K562 (cell line): ENCODE results near the gene GVQW3. TPM values are rescaled to one million over a fixed set of nuclear protein-coding genes. Genes with fewer than 3 reads are reported as not detected.

ENCODE experiments used
- ATAC-seq: fragments of 200-7000 bp; cut with Tn5 transposase; 3 replicates; pipeline ENCODE4 v1.9.1; 2020; ENCODE audit warnings: moderate library complexity
- BruUV-seq: library from RNA; stranded (reverse); fragments of 400-500 nt; replicated peaks from 2 replicates; lab custom pipeline; 2021; lab: Mats Ljungman, UMichigan
- CTCF ChIA-PET: fragments of 300-600 bp; formaldehyde crosslinking; extraction: SDS; loops from one replicate; lab custom pipeline; 2021; ENCODE audit warnings: low intra/inter-chr PET ratio; lab: Yijun Ruan, JAX
- POLR2A ChIA-PET: fragments of 300-600, 350-650 bp; sonication (Branson Sonifier 250); formaldehyde crosslinking; extraction: SDS; loops from one replicate; lab custom pipeline; 2021; ENCODE audit warnings: antibody characterized with exemption, inconsistent platforms; lab: Yijun Ruan, JAX
- DNase-seq, 4 experiments: peaks; one replicate each; pipeline versions ENCODE4 v3.0.0 to v3.0.0-alpha.2; 2011 to 2018; ENCODE audit warnings: low spot score in 3 of 4, mixed read lengths in 3 of 4; ENCODE audit errors: extremely low read depth in 1 of 4
- FAIRE-seq: peaks from 2 replicates; lab custom pipeline; 2011; peaks lifted over from hg19 to GRCh38; lab: Jason Lieb, UNC
- H2AFZ ChIP-seq: 2 replicates; pipeline ENCODE4 v1.6.0; 2011; ENCODE audit warnings: low read depth, low read length, control low read depth, inconsistent platforms
- H3K27ac ChIP-seq: fragments of 200-600 bp; 3 replicates; pipeline ENCODE4 v1.8.0; 2011; ENCODE audit warnings: low read depth, mild to moderate bottlenecking, control low read depth, inconsistent platforms, low read length, moderate library complexity, mixed read lengths; ENCODE audit errors: extremely low read depth
- H3K27me3 ChIP-seq, 2 experiments: fragments of 300-600 bp in 1 of 2; 2 replicates in 1 of 2; 3 replicates in 1 of 2; pipeline versions ENCODE4 v1.6.0 to v1.8.0; 2011; ENCODE audit warnings: inconsistent platforms in 2 of 2, low read length in 2 of 2, mild to moderate bottlenecking in 1 of 2, mixed read lengths in 1 of 2, moderate library complexity in 1 of 2; ENCODE audit not compliant: control insufficient read depth in 2 of 2, insufficient read depth in 2 of 2
- H3K36me3 ChIP-seq: fragments of 300-600 bp; 3 replicates; pipeline ENCODE4 v1.8.0; 2011; ENCODE audit warnings: mild to moderate bottlenecking, low read length, inconsistent platforms; ENCODE audit not compliant: control insufficient read depth, insufficient read depth
- H3K4me1 ChIP-seq, 2 experiments: fragments of 200-600 bp in 1 of 2; replicated peaks in 1 of 2; 2 replicates in 1 of 2; 3 replicates in 1 of 2; pipeline versions ENCODE4 v1.5.1 to v1.8.0; 2011; ENCODE audit warnings: inconsistent platforms in 2 of 2, low read length in 2 of 2, mild to moderate bottlenecking in 1 of 2, mixed read lengths in 1 of 2, moderate library complexity in 1 of 2; ENCODE audit not compliant: control insufficient read depth in 2 of 2, insufficient read depth in 2 of 2
- H3K4me2 ChIP-seq: 2 replicates; pipeline ENCODE4 v1.6.1; 2011; ENCODE audit warnings: low read length, control low read depth, inconsistent platforms, mixed read lengths; ENCODE audit not compliant: insufficient read depth
- H3K4me3 ChIP-seq: fragments of 200-600 bp; sonication (generic), shearing (Covaris generic); 2 replicates; pipeline ENCODE4 v1.5.1; 2016; ENCODE audit warnings: control low read depth, inconsistent platforms
- H3K79me2 ChIP-seq: fragments of 200-600 bp; 3 replicates; pipeline ENCODE4 v1.8.0; 2011; ENCODE audit warnings: low read length, inconsistent platforms; ENCODE audit not compliant: control insufficient read depth, insufficient read depth
- H3K9ac ChIP-seq, 2 experiments: 2 replicates each; pipeline versions ENCODE4 v1.6.0 to v1.6.1; 2011; ENCODE audit warnings: low read depth in 2 of 2, low read length in 2 of 2, control low read depth in 1 of 2, inconsistent platforms in 1 of 2, mild to moderate bottlenecking in 1 of 2, mixed read lengths in 1 of 2; ENCODE audit not compliant: insufficient read depth in 1 of 2
- H3K9me1 ChIP-seq: one replicate; pipeline ENCODE4 v1.6.0; 2011; ENCODE audit warnings: inconsistent platforms, mild to moderate bottlenecking, low read length, moderate library complexity; ENCODE audit not compliant: control insufficient read depth, insufficient read depth
- H3K9me3 ChIP-seq: replicated peaks from 2 replicates; pipeline ENCODE4 v1.5.1; 2011; ENCODE audit warnings: low read depth, low read length, inconsistent platforms; ENCODE audit not compliant: control insufficient read depth, insufficient read depth
- H4K20me1 ChIP-seq: replicated peaks from 2 replicates; pipeline ENCODE4 v1.6.1; 2011; ENCODE audit warnings: low read length, inconsistent platforms, mixed read lengths; ENCODE audit not compliant: control insufficient read depth, insufficient read depth
- ASH1L ChIP-seq: fragments of 450-650 bp; IDR thresholded peaks from 2 replicates; pipeline ENCODE4 v1.6.1; 2018; ENCODE audit warnings: borderline replicate concordance, mild to moderate bottlenecking, low read depth; ENCODE audit not compliant: partially characterized antibody
- ATF3 ChIP-seq, 2 experiments: fragments of 450-650 bp in 1 of 2; sonication (generic) in 1 of 2; formaldehyde crosslinking in 1 of 2; IDR thresholded peaks in 1 of 2; conservative IDR thresholded peaks in 1 of 2; 2 replicates each; pipeline versions ENCODE4 v1.6.1 to v1.8.1; 2016 to 2023; ENCODE audit warnings: mild to moderate bottlenecking in 2 of 2, moderate library complexity in 2 of 2, inconsistent platforms in 1 of 2, missing genetic modification reagents in 1 of 2
- E2F5 ChIP-seq: sonication (generic); formaldehyde crosslinking; IDR thresholded peaks from 2 replicates; pipeline ENCODE4 v1.8.0; 2022; ENCODE audit warnings: mild to moderate bottlenecking, missing genetic modification reagents
- NFIC ChIP-seq: fragments of 450-650 bp; IDR thresholded peaks from 2 replicates; pipeline ENCODE4 v1.6.1; 2017; ENCODE audit warnings: mild to moderate bottlenecking, inconsistent platforms
- NR3C1 ChIP-seq: sonication (generic); formaldehyde crosslinking; IDR thresholded peaks from 2 replicates; pipeline ENCODE4 v1.8.1; 2022; ENCODE audit warnings: missing genetic modification reagents
- RFX5 ChIP-seq: IDR thresholded peaks from 2 replicates; pipeline ENCODE4 v1.6.1; 2011; ENCODE audit warnings: low read depth, mild to moderate bottlenecking, improper control_type of control experiment, low read length
- SMARCB1 ChIP-seq: IDR thresholded peaks from 2 replicates; pipeline ENCODE4 v1.6.1; 2011; ENCODE audit warnings: improper control_type of control experiment, low read depth; ENCODE audit not compliant: insufficient read length
- ZNF239 ChIP-seq: fragments of 250-450 bp; sonication (Bioruptor Pico); IDR thresholded peaks from 2 replicates; pipeline ENCODE4 v1.4.0; 2020; ENCODE audit warnings: mild to moderate bottlenecking
- ZNF318 ChIP-seq, 2 experiments: fragments of 450-650 bp; IDR thresholded peaks; 2 replicates each; pipeline ENCODE4 v1.6.1; 2016; ENCODE audit warnings: mild to moderate bottlenecking in 2 of 2, borderline replicate concordance in 1 of 2, low read depth in 1 of 2, moderate library complexity in 1 of 2
- ZNF766 ChIP-seq: fragments of 200-800 bp; sonication (Bioruptor generic); conservative IDR thresholded peaks from 2 replicates; pipeline ENCODE4 v1.6.1; 2016; ENCODE audit warnings: missing genetic modification characterization, missing compliant biosample characterization
- WGBS: fragments of 100-300 bp; shearing (Covaris generic); methylation state at CpG from one replicate; pipeline ENCODE4 v1.1.6; 2016; ENCODE audit warnings: low coverage, mixed read lengths; ENCODE audit not compliant: insufficient coverage; ENCODE audit errors: missing lambda C conversion rate; 5-methylcytosine and 5-hydroxymethylcytosine counted together
- in situ Hi-C: fragments of 300-500 bp; cut with MboI; formaldehyde crosslinking; loops from 4 replicates; pipeline ENCODE4 v1.15.0; 2018; ENCODE audit warnings: inconsistent platforms, mixed read lengths
- intact Hi-C: fragments of 100-400 bp; cut with micrococcal nuclease; formaldehyde crosslinking; loops from 2 replicates; pipeline ENCODE4 v1.14.2; 2022
- polyA plus RNA-seq, 8 experiments: library from polyadenylated mRNA; depleted of rRNA in 4 of 8; stranded (reverse) in 5 of 8; unstranded in 3 of 8; fragments of >200 nt; fragmentation: Nextera tagmentation in 2 of 8; fragmentation: Illumina TruSeq in 1 of 8; extraction: Ambion mirVana in 2 of 8; extraction: Trizol in 1 of 8; gene quantifications; 2 replicates each; pipeline versions ENCODE4 v1.2.1 to v1.2.3, GENCODE V29; 2011 to 2014; ENCODE audit warnings: inconsistent platforms in 1 of 8, missing spikeins in 1 of 8
- total RNA-seq, 7 experiments: library from RNA; depleted of rRNA in 6 of 7; stranded (reverse); fragments of >200 nt in 6 of 7; fragmentation: Illumina TruSeq in 2 of 7; extraction: Trizol in 2 of 7; gene quantifications; 2 replicates each; pipeline versions ENCODE4 v1.2.1 to v1.2.3, GENCODE V29; 2011 to 2021; ENCODE audit warnings: low replicate concordance in 1 of 7
- TF ChIP-seq, protein P1 (sequence below): sonication (generic); formaldehyde crosslinking; IDR thresholded peaks from 2 replicates; pipeline ENCODE4 v1.5.0; 2020; ENCODE audit warnings: missing genetic modification reagents

The GVQW3 gene
- total and polyA plus RNA-seq, 9 of the 15 experiments (the other 6 are each of a cell fraction or from before 2014, with no cell fraction given), result 0.66 to 5.7 (median 2.1) TPM

DNA sequence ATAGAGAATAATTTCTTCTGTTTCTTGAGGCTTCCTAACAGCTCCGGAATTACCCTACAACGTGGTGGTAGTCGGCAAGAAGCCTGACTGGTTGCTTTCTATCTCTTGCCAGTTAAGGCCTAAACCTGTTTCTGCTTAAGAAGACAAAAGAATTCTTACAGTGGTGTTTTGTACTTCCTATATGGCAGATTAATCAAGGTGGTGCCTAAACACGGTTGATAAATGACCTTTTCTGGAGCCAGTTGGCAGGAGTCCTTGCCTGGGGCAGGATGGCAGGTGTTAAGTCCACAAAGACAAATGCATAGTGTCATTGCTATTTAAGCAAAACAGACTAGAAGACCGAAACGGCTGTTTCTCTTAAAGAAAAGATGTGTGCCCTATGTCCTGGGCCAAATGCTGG lies 9.9 kb downstream of the GVQW3 start:
- H3K4me2 ChIP-seq, result no peak overlapping the region
- H3K36me3 ChIP-seq, result no peaks in the 10 kb centered on the region
- no peaks in the 10 kb centered on the region; a peak in 3 of 5 replicates for H3K27me3 ChIP-seq
- DNase-seq, result no peak
- H3K4me3 ChIP-seq, result no peak overlapping the region
- H3K9ac ChIP-seq, result no peak overlapping the region
- ATAC-seq, result no peak
- WGBS, result 38% methylated on average over 6 of the region's 6 CpGs
- BruUV-seq, result no TSS peak
- H3K9me1 ChIP-seq, result no peaks in the 10 kb centered on the region
- intact Hi-C loops (no loop called here), in situ Hi-C loops (no loop called here)
- H3K79me2 ChIP-seq, result no peaks in the 10 kb centered on the region
- no peak overlapping the region for H3K27ac ChIP-seq
- no peaks in the 10 kb centered on the region for H3K9me3 ChIP-seq
- POLR2A ChIA-PET, result interaction anchor here (0.6 to 1.4 kb wide), 3 partner anchors 8 to 31 kb away, joined by 3 to 5 read pairs (median 4); no protein-coding TSS in a partner anchor
- no peak for FAIRE-seq
- H4K20me1 ChIP-seq, result no peaks in the 10 kb centered on the region
- H3K4me1 ChIP-seq, result no peaks in the 10 kb centered on the region
- CTCF ChIA-PET, result interaction anchor here (0.5 kb wide), 1 partner anchor 122 kb away, joined by 3 read pairs; no protein-coding TSS in a partner anchor
- H2AFZ ChIP-seq, result no peak overlapping the region
- TF ChIP-seq ASH1L, result no peak
- no peak for TF ChIP-seq RFX5
- no peak for TF ChIP-seq ZNF318 (IDR thresholded peaks at IDR 0.05; ENCODE audit: borderline replicate concordance in 1 of 2, low read depth in 1 of 2)
- TF ChIP-seq NFIC, result no peak
- no peak for TF ChIP-seq ZNF239
- no peak for TF ChIP-seq SMARCB1
- no peak for TF ChIP-seq E2F5
- no peak for TF ChIP-seq ATF3 (IDR thresholded peaks at IDR 0.05)
- no peak for TF ChIP-seq ATF3 (CRISPR knock-in tag; conservative IDR thresholded peaks at IDR 0.05)
- TF ChIP-seq NR3C1 (CRISPR knock-in tag), result no peak
- TF ChIP-seq, protein P1, sequence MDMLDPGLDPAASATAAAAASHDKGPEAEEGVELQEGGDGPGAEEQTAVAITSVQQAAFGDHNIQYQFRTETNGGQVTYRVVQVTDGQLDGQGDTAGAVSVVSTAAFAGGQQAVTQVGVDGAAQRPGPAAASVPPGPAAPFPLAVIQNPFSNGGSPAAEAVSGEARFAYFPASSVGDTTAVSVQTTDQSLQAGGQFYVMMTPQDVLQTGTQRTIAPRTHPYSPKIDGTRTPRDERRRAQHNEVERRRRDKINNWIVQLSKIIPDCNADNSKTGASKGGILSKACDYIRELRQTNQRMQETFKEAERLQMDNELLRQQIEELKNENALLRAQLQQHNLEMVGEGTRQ (CRISPR knock-in tag), result no peak
- TF ChIP-seq ZNF766 (CRISPR knock-in tag), result no peak
